NCI-H446 treated with DMSO at 0.1 percent for 48 hours (cell line): ENCODE data around the gene NUDT2.

Experiments
- DNase-seq: peaks from one replicate; lab custom pipeline; 2025; lab: John Stamatoyannopoulos, UW

The NUDT2 gene

GRCh38 chr9:34385561-34386230, 56.3 kb downstream of the NUDT2 start:
- no peak for DNase-seq

- no peak for DNase-seq
Observed at GRCh38 chr9:34386656-34387055, 57.3 kb downstream of the NUDT2 start.

GRCh38 chr9:34387239-34387638, 57.9 kb downstream of the NUDT2 start:
- DNase-seq = no peak

GRCh38 chr9:34392511-34392910, 63.1 kb downstream of the NUDT2 start:
- DNase-seq = no peak
